Measurements from ENCODE around the gene SPIRE1. TPM values are rescaled to one million over a fixed set of nuclear protein-coding genes. Genes with fewer than 3 reads are reported as not detected.

Gene SPIRE1
- total and polyA plus RNA-seq, 8 donors = 3.1 to 24.4 (median 8.4) TPM

- no peak for TF ChIP-seq POLR2A (IDR thresholded peaks at IDR 0.05)
- TF ChIP-seq CTCF (IDR thresholded peaks at IDR 0.05) = no peak
- TF ChIP-seq POLR2AphosphoS5 (IDR thresholded peaks at IDR 0.05) = no peak
- TF ChIP-seq EP300 (IDR thresholded peaks at IDR 0.05) = no peak
- Histone ChIP-seq H3K27me3 (no peaks in the 10 kb centered on the region), H3K27ac (no peak overlapping the region), H3K9me3 (no peaks in the 10 kb centered on the region), H3K4me3 (no peak overlapping the region), H3K4me1 (peaks cover 0 to 22% (median 7%) of the 10 kb centered on the region in 4 donors), H3K36me3 (no peaks in the 10 kb centered on the region)
- intact Hi-C loops (cut with DNase I; ENCODE audit: low total_unique reads) = no loop called here
- WGBS, 5 donors = 58 to 90% (median 73%) methylated on average over 3 of the region's 3 CpGs
- no peak for DNase-seq
Measured at GRCh38 chr18:12638644-12639124, 19.2 kb downstream of the SPIRE1 start.

GRCh38 chr18:12637901-12638643 is 19.8 kb downstream of the SPIRE1 start:
- Histone ChIP-seq H3K4me1 (peaks cover 0 to 18% (median 7%) of the 10 kb centered on the region in 4 donors), H3K36me3 (no peaks in the 10 kb centered on the region), H3K27me3 (no peaks in the 10 kb centered on the region), H3K27ac (no peak overlapping the region), H3K9me3 (no peaks in the 10 kb centered on the region), H3K4me3 (no peak overlapping the region)
- intact Hi-C loops (cut with DNase I; ENCODE audit: low total_unique reads) = no loop called here
- WGBS, 5 donors = 88 to 100% (median 94%) methylated on average over 4 of the region's 4 CpGs
- DNase-seq = no peak
- TF ChIP-seq POLR2A (IDR thresholded peaks at IDR 0.05) = no peak
- TF ChIP-seq EP300 (IDR thresholded peaks at IDR 0.05) = no peak
- TF ChIP-seq CTCF (IDR thresholded peaks at IDR 0.05) = no peak
- TF ChIP-seq POLR2AphosphoS5 (IDR thresholded peaks at IDR 0.05) = no peak

GRCh38 chr18:12637393-12637792 is 20.5 kb downstream of the SPIRE1 start:
- H3K9me3 ChIP-seq = no peaks in the 10 kb centered on the region
- H3K4me1 ChIP-seq = peaks cover 0 to 15% (median 5%) of the 10 kb centered on the region in 4 donors
- intact Hi-C loops (cut with DNase I; ENCODE audit: low total_unique reads) = no loop called here
- TF ChIP-seq EP300 (IDR thresholded peaks at IDR 0.05) (no peak), CTCF (IDR thresholded peaks at IDR 0.05) (no peak), POLR2AphosphoS5 (IDR thresholded peaks at IDR 0.05) (no peak), POLR2A (IDR thresholded peaks at IDR 0.05) (no peak)
- H3K4me3 ChIP-seq = no peak overlapping the region
- no peaks in the 10 kb centered on the region for H3K27me3 ChIP-seq
- H3K27ac ChIP-seq = no peak overlapping the region
- 85 to 90% (median 88%) methylated on average over 3 of the region's 3 CpGs for WGBS, 5 donors
- DNase-seq = no peak
- no peaks in the 10 kb centered on the region for H3K36me3 ChIP-seq

GRCh38 chr18:12631831-12632477 is 26.0 kb downstream of the SPIRE1 start:
- intact Hi-C loops (cut with DNase I; ENCODE audit: low total_unique reads) = no loop called here
- H3K27ac ChIP-seq = no peak overlapping the region
- TF ChIP-seq CTCF (IDR thresholded peaks at IDR 0.05) = no peak
- TF ChIP-seq POLR2AphosphoS5 (IDR thresholded peaks at IDR 0.05) = no peak
- no peak for TF ChIP-seq EP300 (IDR thresholded peaks at IDR 0.05)
- no peak for TF ChIP-seq POLR2A (IDR thresholded peaks at IDR 0.05)
- no peak overlapping the region for H3K4me3 ChIP-seq
- WGBS, 5 donors = 72 to 82% (median 79%) methylated on average over 6 of the region's 6 CpGs
- DNase-seq = no peak
- peaks cover 0 to 4% (median 0%) of the 10 kb centered on the region in 4 donors for H3K36me3 ChIP-seq
- no peaks in the 10 kb centered on the region for H3K9me3 ChIP-seq
- peaks cover 0 to 4% (median 0%) of the 10 kb centered on the region in 4 donors for H3K4me1 ChIP-seq
- no peaks in the 10 kb centered on the region for H3K27me3 ChIP-seq

Data from stomach (tissue), 9 donors.